Upper lobe of left lung (tissue), 4 donors: Measurements from ENCODE around the gene ARVCF.

Experiments
- EP300 ChIP-seq, 4 donors: sonication (generic); formaldehyde crosslinking; IDR thresholded peaks; one replicate each; pipeline ENCODE4 v1.5.1; 2017; ENCODE audit warnings: antibody characterized with exemption in 4 of 4, control low read depth in 2 of 4
- POLR2A ChIP-seq, 4 donors: fragments of 450-650 bp; IDR thresholded peaks; one replicate each; pipeline ENCODE4 v1.5.1; 2016 to 2017; ENCODE audit warnings: antibody characterized with exemption in 4 of 4, mild to moderate bottlenecking in 2 of 4
- TF ChIP-seq, protein P1 (sequence below), 6 experiments: fragments of 450-650 bp in 4 of 6; fragments of 200-600 bp in 2 of 6; sonication (generic) in 2 of 6; IDR thresholded peaks; one replicate each; pipeline ENCODE4 v1.5.1; 2016 to 2019; ENCODE audit warnings: antibody characterized with exemption in 6 of 6

DNA sequence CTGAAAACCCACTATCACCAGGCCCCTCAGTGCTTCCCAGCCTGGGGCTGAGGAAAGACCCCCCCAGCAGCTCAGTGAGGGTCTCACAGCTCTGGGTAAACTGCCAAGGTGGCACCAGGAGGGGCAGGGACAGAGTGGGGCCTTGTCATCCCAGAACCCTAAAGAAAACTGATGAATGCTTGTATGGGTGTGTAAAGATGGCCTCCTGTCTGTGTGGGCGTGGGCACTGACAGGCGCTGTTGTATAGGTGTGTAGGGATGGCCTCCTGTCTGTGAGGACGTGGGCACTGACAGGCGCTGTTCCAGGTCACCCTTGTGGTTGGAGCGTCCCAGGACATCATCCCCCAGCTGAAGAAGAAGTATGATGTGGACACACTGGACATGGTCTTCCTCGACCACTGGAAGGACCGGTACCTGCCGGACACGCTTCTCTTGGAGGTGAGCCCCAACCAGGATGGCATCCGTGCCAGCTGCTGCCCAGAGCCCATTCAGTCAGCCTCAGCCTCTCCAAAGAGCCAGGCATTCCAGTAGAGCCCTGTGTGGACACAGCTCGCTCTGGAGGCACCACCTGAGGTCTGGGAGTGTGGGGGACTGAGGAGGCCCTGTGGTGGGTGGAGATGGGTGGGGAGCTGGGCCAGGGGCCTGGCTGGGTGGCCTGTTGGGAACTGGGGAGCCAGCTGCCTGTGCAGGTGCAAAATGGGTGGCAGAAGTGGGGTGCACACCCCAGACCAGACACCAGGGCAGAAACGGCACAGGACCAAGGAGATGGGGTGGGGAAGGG is 52.6 kb downstream of the ARVCF start:
- no peak for TF ChIP-seq POLR2A (IDR thresholded peaks at IDR 0.05)
- TF ChIP-seq, protein P1, sequence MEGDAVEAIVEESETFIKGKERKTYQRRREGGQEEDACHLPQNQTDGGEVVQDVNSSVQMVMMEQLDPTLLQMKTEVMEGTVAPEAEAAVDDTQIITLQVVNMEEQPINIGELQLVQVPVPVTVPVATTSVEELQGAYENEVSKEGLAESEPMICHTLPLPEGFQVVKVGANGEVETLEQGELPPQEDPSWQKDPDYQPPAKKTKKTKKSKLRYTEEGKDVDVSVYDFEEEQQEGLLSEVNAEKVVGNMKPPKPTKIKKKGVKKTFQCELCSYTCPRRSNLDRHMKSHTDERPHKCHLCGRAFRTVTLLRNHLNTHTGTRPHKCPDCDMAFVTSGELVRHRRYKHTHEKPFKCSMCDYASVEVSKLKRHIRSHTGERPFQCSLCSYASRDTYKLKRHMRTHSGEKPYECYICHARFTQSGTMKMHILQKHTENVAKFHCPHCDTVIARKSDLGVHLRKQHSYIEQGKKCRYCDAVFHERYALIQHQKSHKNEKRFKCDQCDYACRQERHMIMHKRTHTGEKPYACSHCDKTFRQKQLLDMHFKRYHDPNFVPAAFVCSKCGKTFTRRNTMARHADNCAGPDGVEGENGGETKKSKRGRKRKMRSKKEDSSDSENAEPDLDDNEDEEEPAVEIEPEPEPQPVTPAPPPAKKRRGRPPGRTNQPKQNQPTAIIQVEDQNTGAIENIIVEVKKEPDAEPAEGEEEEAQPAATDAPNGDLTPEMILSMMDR (IDR thresholded peaks at IDR 0.05): no peak
- TF ChIP-seq EP300 (IDR thresholded peaks at IDR 0.05): no peak
